NCI-H748 (cell line): Measurements from ENCODE around the gene HOTAIR.

ENCODE experiments used
- DNase-seq: peaks from one replicate; lab custom pipeline; 2025; ENCODE audit not compliant: unreplicated experiment; lab: John Stamatoyannopoulos, UW

Gene HOTAIR

GRCh38 chr12:53948650-53949593 is 25.8 kb downstream of the HOTAIR start:
- DNase-seq = no peak

- DNase-seq = no peak
These were observed 27.0 kb downstream of the HOTAIR start for GRCh38 chr12:53947743-53948142.

GRCh38 chr12:53944907-53945847 is 29.6 kb downstream of the HOTAIR start:
- no peak for DNase-seq

GRCh38 chr12:53944209-53944608 is 30.5 kb downstream of the HOTAIR start:
- no peak for DNase-seq

- DNase-seq = no peak
These were observed 32.2 kb downstream of the HOTAIR start for GRCh38 chr12:53942467-53942997.

- no peak for DNase-seq
These were observed 33.0 kb downstream of the HOTAIR start for GRCh38 chr12:53941750-53942149.

GRCh38 chr12:53941187-53941586 is 33.6 kb downstream of the HOTAIR start:
- DNase-seq = no peak

GRCh38 chr12:53940443-53941014 is 34.2 kb downstream of the HOTAIR start:
- no peak for DNase-seq

GRCh38 chr12:53939141-53940108 is 35.3 kb downstream of the HOTAIR start:
- peak; percentile 56 for DNase-seq

- peak; percentile 99 for DNase-seq
These were observed 36.2 kb downstream of the HOTAIR start, which contains the start of gene HOXC13 for GRCh38 chr12:53938326-53939140. Gene HOXC13, plus strand, starts transcription at chr12:53938831. Its CDS starts 76 bp downstream, at chr12:53938907.

- no peak for DNase-seq
These were observed 37.0 kb downstream of the HOTAIR start for GRCh38 chr12:53937596-53938325.

- no peak for DNase-seq
These were observed 37.7 kb downstream of the HOTAIR start for GRCh38 chr12:53937099-53937498.

- DNase-seq = no peak
These were observed 39.1 kb downstream of the HOTAIR start for GRCh38 chr12:53935383-53936341.

- no peak for DNase-seq
These were observed 41.8 kb downstream of the HOTAIR start for GRCh38 chr12:53932915-53933314.

GRCh38 chr12:53931844-53932581 is 42.7 kb downstream of the HOTAIR start:
- no peak for DNase-seq

- DNase-seq = peak; percentile 22
These were observed 44.0 kb downstream of the HOTAIR start for GRCh38 chr12:53930591-53931255.
